A549 (cell line): ENCODE measurements around the gene SUSD1. TPM values are rescaled to one million over a fixed set of nuclear protein-coding genes. Genes with fewer than 3 reads are reported as not detected.

ENCODE experiments used
- ATAC-seq, 2 experiments: fragments of 200-7000 bp in 1 of 2; fragments of >200 bp in 1 of 2; cut with Nextera tagmentation in 1 of 2; cut with Tn5 transposase in 1 of 2; 3 replicates each; pipeline versions ENCODE4 v1.8.0 to v1.9.1; 2018 to 2020; ENCODE audit warnings: mild to moderate bottlenecking in 1 of 2, moderate library complexity in 1 of 2
- CTCF ChIA-PET: fragments of 300-600 bp; sonication (Branson Sonifier 250); formaldehyde crosslinking; extraction: SDS; loops from one replicate; lab custom pipeline; 2021; ENCODE audit warnings: antibody characterized with exemption, inconsistent platforms; lab: Yijun Ruan, JAX
- POLR2A ChIA-PET: fragments of 350-600 bp; formaldehyde crosslinking; extraction: SDS; loops from one replicate; lab custom pipeline; 2021; ENCODE audit warnings: antibody characterized with exemption, inconsistent platforms; lab: Yijun Ruan, JAX
- DNase-seq, 2 experiments: peaks; one replicate each; pipeline versions ENCODE4 v3.0.0 to v3.0.0-alpha.2; 2011 to 2016; ENCODE audit warnings: low read depth in 1 of 2, low spot score in 1 of 2
- FAIRE-seq: peaks from 2 replicates; lab custom pipeline; 2011; peaks lifted over from hg19 to GRCh38; lab: Jason Lieb, UNC
- H3K27ac ChIP-seq, 2 experiments: fragments of >200 bp; sonication (Bioruptor Twin); formaldehyde crosslinking; 3 replicates each; pipeline ENCODE4 v1.5.1; 2016 to 2017
- H3K4me1 ChIP-seq: fragments of >200 bp; sonication (Bioruptor Twin); formaldehyde crosslinking; 3 replicates; pipeline ENCODE4 v1.6.1; 2016
- H3K4me2 ChIP-seq: fragments of >200 bp; sonication (Bioruptor Twin); formaldehyde crosslinking; 3 replicates; pipeline ENCODE4 v1.6.1; 2016
- H3K4me3 ChIP-seq: fragments of >200 bp; sonication (Bioruptor Twin); formaldehyde crosslinking; 3 replicates; pipeline ENCODE4 v1.5.1; 2016
- H3K9me3 ChIP-seq: fragments of >200 bp; sonication (Bioruptor Twin); formaldehyde crosslinking; 3 replicates; pipeline ENCODE4 v1.6.1; 2016
- BCL3 ChIP-seq: fragments of >200 bp; sonication (Bioruptor Twin); formaldehyde crosslinking; IDR thresholded peaks from 3 replicates; pipeline ENCODE4 v1.6.1; 2016
- CBX8 ChIP-seq: fragments of 200-600 bp; sonication (generic); IDR thresholded peaks from 2 replicates; pipeline ENCODE4 v1.6.1; 2016
- EHMT2 ChIP-seq: fragments of 200-600 bp; sonication (generic); IDR thresholded peaks from 2 replicates; pipeline ENCODE4 v1.6.1; 2016; ENCODE audit warnings: antibody characterized with exemption, low read depth, mild to moderate bottlenecking, moderate library complexity
- EP300 ChIP-seq, 2 experiments: fragments of >200 bp; sonication (Bioruptor Twin); formaldehyde crosslinking; IDR thresholded peaks; 2 replicates in 1 of 2; 3 replicates in 1 of 2; pipeline ENCODE4 v1.6.1; 2016 to 2017
- ESRRA ChIP-seq: fragments of 150-350 bp; IDR thresholded peaks from 2 replicates; pipeline ENCODE4 v1.6.1; 2014; ENCODE audit warnings: mild to moderate bottlenecking, low read length, borderline replicate concordance
- FOSL2 ChIP-seq, 2 experiments: fragments of 450-650 bp in 1 of 2; fragments of >200 bp in 1 of 2; sonication (Bioruptor Twin) in 1 of 2; formaldehyde crosslinking; IDR thresholded peaks; 2 replicates each; pipeline versions ENCODE4 v1.5.0 to v1.6.1; 2016 to 2020; ENCODE audit warnings: mild to moderate bottlenecking in 1 of 2, moderate library complexity in 1 of 2
- HES2 ChIP-seq: fragments of >200 bp; sonication (Bioruptor Twin); formaldehyde crosslinking; IDR thresholded peaks from 2 replicates; pipeline ENCODE4 v1.6.1; 2016
- HMGXB4 ChIP-seq: fragments of 250-450 bp; sonication (Bioruptor Pico); IDR thresholded peaks from 2 replicates; pipeline ENCODE4 v1.5.0; 2021; ENCODE audit warnings: mild to moderate bottlenecking, moderate library complexity, borderline replicate concordance
- JUN ChIP-seq, 2 experiments: fragments of >200 bp; sonication (Bioruptor Twin); formaldehyde crosslinking; IDR thresholded peaks; 2 replicates in 1 of 2; 3 replicates in 1 of 2; pipeline ENCODE4 v1.6.1; 2016 to 2017
- KDM1A ChIP-seq: fragments of 200-600 bp; sonication (generic); IDR thresholded peaks from 2 replicates; pipeline ENCODE4 v1.6.1; 2016; ENCODE audit warnings: low read depth, mild to moderate bottlenecking
- MAX ChIP-seq: IDR thresholded peaks from 2 replicates; pipeline ENCODE4 v1.6.1; 2012
- MYC ChIP-seq: IDR thresholded peaks from 2 replicates; pipeline ENCODE4 v1.6.1; 2012; ENCODE audit warnings: mild to moderate bottlenecking, inconsistent platforms, low read length, improper control_type of control experiment, borderline replicate concordance
- NFE2L2 ChIP-seq: fragments of 150-350 bp; conservative IDR thresholded peaks from 2 replicates; pipeline ENCODE4 v1.6.1; 2014; ENCODE audit warnings: low read length
- NPAS2 ChIP-seq: fragments of 250-450 bp; sonication (Bioruptor Pico); IDR thresholded peaks from 2 replicates; pipeline ENCODE4 v1.8.0; 2022; ENCODE audit warnings: mild to moderate bottlenecking, moderate library complexity, borderline replicate concordance
- NR3C1 ChIP-seq: fragments of >200 bp; sonication (Bioruptor Twin); formaldehyde crosslinking; IDR thresholded peaks from 3 replicates; pipeline ENCODE4 v1.6.1; 2017
- PBX3 ChIP-seq: IDR thresholded peaks from 2 replicates; pipeline ENCODE4 v1.6.1; 2012
- POLR2A ChIP-seq: IDR thresholded peaks from 2 replicates; pipeline ENCODE4 v1.6.1; 2012; ENCODE audit warnings: mild to moderate bottlenecking, low read length
- RAD21 ChIP-seq, 2 experiments: fragments of >200 bp in 1 of 2; sonication (Bioruptor Twin) in 1 of 2; formaldehyde crosslinking in 1 of 2; IDR thresholded peaks in 1 of 2; conservative IDR thresholded peaks in 1 of 2; 2 replicates in 1 of 2; 3 replicates in 1 of 2; pipeline ENCODE4 v1.6.1; 2012 to 2018; ENCODE audit warnings: inconsistent platforms in 1 of 2
- RCOR1 ChIP-seq: fragments of 150-350 bp; IDR thresholded peaks from 2 replicates; pipeline ENCODE4 v1.6.1; 2014; ENCODE audit warnings: antibody characterized with exemption, low read length, low read depth
- SMC3 ChIP-seq: fragments of >200 bp; sonication (Bioruptor Twin); formaldehyde crosslinking; IDR thresholded peaks from 3 replicates; pipeline ENCODE4 v1.6.1; 2018; ENCODE audit warnings: inconsistent platforms
- USF2 ChIP-seq: fragments of 450-650 bp; IDR thresholded peaks from 2 replicates; pipeline ENCODE4 v1.6.1; 2014; ENCODE audit warnings: antibody characterized with exemption
- ZNF302 ChIP-seq: fragments of 250-450 bp; sonication (Bioruptor Pico); IDR thresholded peaks from 2 replicates; pipeline ENCODE4 v1.9.0; 2021; ENCODE audit warnings: inconsistent platforms, mild to moderate bottlenecking, moderate library complexity
- WGBS: methylation state at CpG from one replicate; pipeline ENCODE4 v1.1.6; 2017; ENCODE audit errors: missing lambda C conversion rate; 5-methylcytosine and 5-hydroxymethylcytosine counted together
- polyA minus RNA-seq: library from RNA; depleted of rRNA, polyadenylated mRNA; stranded (reverse); fragments of >200 nt; gene quantifications from 2 replicates; pipeline ENCODE4 v1.2.3, GENCODE V29; 2011; rRNA and poly(A)+ RNA removed
- polyA plus RNA-seq, 4 experiments: library from polyadenylated mRNA; depleted of rRNA in 3 of 4; stranded (reverse); fragments of >200 nt; fragmentation: RNase III in 1 of 4; extraction: RNeasy Plus Mini Kit Qiagen cat#74134 plus additional on column Dnase treatment in 1 of 4; gene quantifications; 2 replicates in 3 of 4; 3 replicates in 1 of 4; pipeline ENCODE4 v1.2.3, GENCODE V29; 2011 to 2017

Gene SUSD1
- polyA plus RNA-seq (2011; rRNA removed) (18.6 and 21.7 TPM in 2 replicates), polyA plus RNA-seq (2017; fragmentation: RNase III; extraction: RNeasy Plus Mini Kit Qiagen cat#74134 plus additional on column Dnase treatment) (14.1 to 17.9 TPM (median 15.7 TPM) in 3 replicates), polyA minus RNA-seq (22.4 and 24.8 TPM in 2 replicates)
- polyA plus RNA-seq (2012; cell fraction: cytosol; rRNA removed) = 6.3 and 7.3 TPM in 2 replicates
- 8.6 and 12.3 TPM in 2 replicates for polyA plus RNA-seq (2012; cell fraction: nucleus; rRNA removed)

GRCh38 chr9:112174965-112175795 lies at the start of gene SUSD1:
Gene SUSD1 (minus strand): TSS chr9:112175297. CDS start chr9:112175235, 62 bp downstream.
- CTCF ChIA-PET = interaction anchor here (0.8 to 3.1 kb wide), 11 partner anchors 9 to 187 kb away, joined by 3 to 12 read pairs (median 6); partner anchors contain the start of gene PTBP3
- Histone ChIP-seq H3K4me3 (peak within 1 kb of the TSS; percentile 87), H3K9me3 (no peaks in the 10 kb centered on the region)
- peak; percentile 70 to 85 for ATAC-seq
- no peak for TF ChIP-seq PBX3
- no peak for TF ChIP-seq HES2
- TF ChIP-seq JUN (IDR thresholded peaks at IDR 0.05) = peak; percentile 62 to 76; a peak in 3 of 5 replicates
- TF ChIP-seq FOSL2 (IDR thresholded peaks at IDR 0.05) = no peak
- TF ChIP-seq FOSL2 (CRISPR knock-in tag; IDR thresholded peaks at IDR 0.05) = no peak
- TF ChIP-seq NPAS2 = 0 out of 2 replicates have a peak, but pooled peaks have one; percentile 28
- 0 out of 5 replicates have a peak, but pooled peaks of 1 of the 2 experiments have one; percentile 1 for TF ChIP-seq EP300 (IDR thresholded peaks at IDR 0.05)
- peak; percentile 33 for TF ChIP-seq POLR2A
- TF ChIP-seq BCL3 = 0 out of 3 replicates have a peak, but pooled peaks have one; percentile 47
- no peak for TF ChIP-seq ZNF302 (CRISPR knock-in tag)
- no peak for TF ChIP-seq CBX8
- TF ChIP-seq SMC3 = peak; percentile 14; the same call in 1 of the 3 replicates
- TF ChIP-seq, all 56 proteins: peak for 6
- Histone ChIP-seq H3K27ac (peak within 1 kb of the TSS; percentile 99), H3K4me2 (peak within 1 kb of the TSS; percentile 69), H3K4me1 (peaks cover 36% of the 10 kb centered on the region)
- DNase-seq (peak in 1 of 2 experiments; percentile 35), FAIRE-seq (no peak)
- 31% methylated on average over 20 of the region's 88 CpGs for WGBS
- POLR2A ChIA-PET = interaction anchor here (0.9 to 2.8 kb wide), 6 partner anchors 13 to 158 kb away, joined by 3 to 10 read pairs (median 6); partner anchors contain the start of gene PTBP3

- ATAC-seq (peak; percentile 42 to 47; a peak in 3 of 6 replicates), DNase-seq (no peak), FAIRE-seq (peak; percentile 28)
- Histone ChIP-seq H3K4me2 (no peak overlapping the region), H3K27ac (0 out of 6 replicates have a peak overlapping the region, but pooled peaks of 1 of the 2 experiments have one; percentile 23), H3K4me3 (no peak overlapping the region), H3K9me3 (no peaks in the 10 kb centered on the region), H3K4me1 (peaks cover 15% of the 10 kb centered on the region)
- ChIA-PET CTCF (interaction anchor here (1.2 to 2.5 kb wide), 6 partner anchors 10 to 137 kb away, joined by 3 to 13 read pairs (median 8); no protein-coding TSS in a partner anchor), POLR2A (interaction anchor here (0.5 to 1.7 kb wide), 3 partner anchors 18 to 109 kb away, joined by 3 to 6 read pairs (median 5); partner anchors contain the start of gene PTBP3)
- TF ChIP-seq RAD21 (conservative IDR thresholded peaks at IDR 0.05 in 1 of 2, IDR thresholded peaks at IDR 0.05 in 1 of 2) = no peak
- no peak for TF ChIP-seq USF2
- no peak for TF ChIP-seq NR3C1
- no peak for TF ChIP-seq MYC
- TF ChIP-seq RCOR1 = no peak
- TF ChIP-seq ESRRA = no peak
- no peak for TF ChIP-seq MAX
- TF ChIP-seq NFE2L2 = no peak
- TF ChIP-seq HMGXB4 = no peak
- TF ChIP-seq EP300 (IDR thresholded peaks at IDR 0.05) = no peak
- TF ChIP-seq EHMT2 = no peak
- no peak for TF ChIP-seq KDM1A
- no peak for TF ChIP-seq CBX8
- 88% methylated on average over 4 of the region's 4 CpGs for WGBS
Measured at GRCh38 chr9:112224401-112225289, 49.5 kb upstream of the SUSD1 start.
